ENCODE results near the gene CGGBP1.

GRCh38 chr3:88075497-88075896 is 16.7 kb upstream of the CGGBP1 start:
- no peak for TF ChIP-seq CTCF (conservative IDR thresholded peaks at IDR 0.05; ENCODE audit: low read depth, low read length)
- TF ChIP-seq EZH2 (IDR thresholded peaks at IDR 0.05; ENCODE audit: borderline replicate concordance, low read depth, low read length, poor library complexity, severe bottlenecking): no peak

Measured in A673 (cell line).